HK-2 (cell line): Measurements from ENCODE around the gene EEF1G.
"Not testable (repeated sequence)": the region's sequence is repeated elsewhere in the genome, so short reads cannot be mapped to it uniquely, and the experiment has no call there.

Experiments used
- DNase-seq: peaks from one replicate; pipeline ENCODE4 v3.0.0-alpha.2; 2018; ENCODE audit not compliant: unreplicated experiment

EEF1G gene

GRCh38 chr11:62577046-62577714 lies 3.5 kb upstream of the EEF1G start:
- no peak for DNase-seq

GRCh38 chr11:62575837-62576236 lies 2.1 kb upstream of the EEF1G start:
- no peak for DNase-seq

GRCh38 chr11:62575156-62575555 lies 1.5 kb upstream of the EEF1G start:
- no peak for DNase-seq

DNA sequence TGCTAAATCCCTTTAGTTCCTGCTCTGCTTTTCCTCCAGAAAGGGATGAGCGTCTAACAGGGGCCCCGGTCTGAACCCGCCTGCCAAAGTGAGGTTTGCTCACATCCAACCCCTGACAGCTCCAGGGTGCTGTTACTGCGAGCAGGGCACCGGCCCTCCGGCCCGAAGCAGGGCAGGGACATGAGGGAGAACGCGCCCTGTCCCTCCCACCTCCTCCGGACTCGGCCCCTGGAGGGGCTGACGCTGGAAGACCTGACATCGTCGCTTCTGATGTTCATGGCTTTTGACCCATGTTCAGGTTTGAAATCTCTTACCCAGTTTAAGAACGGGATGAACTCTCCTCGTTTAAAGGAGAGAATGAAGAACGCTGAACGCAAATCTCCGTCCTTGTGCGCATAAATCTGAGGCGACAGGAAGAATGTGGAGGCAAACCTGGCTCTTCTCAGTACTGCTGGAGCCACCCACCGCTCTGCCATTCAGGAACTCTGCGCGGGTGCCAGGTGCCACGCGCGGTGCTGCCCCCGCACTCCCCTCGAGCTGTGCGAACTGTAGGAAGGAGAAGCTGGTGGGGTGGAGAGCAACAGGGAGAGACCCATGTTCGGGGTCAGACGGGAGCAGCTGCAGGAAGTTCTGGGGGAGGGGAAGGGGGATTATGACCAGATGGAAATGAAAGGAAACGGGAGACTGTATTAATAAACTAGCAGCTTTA lies 826 bp upstream of the EEF1G start:
- DNase-seq: no peak

GRCh38 chr11:62573006-62573591 lies 592 bp downstream of the EEF1G start:
- DNase-seq: no peak

DNA sequence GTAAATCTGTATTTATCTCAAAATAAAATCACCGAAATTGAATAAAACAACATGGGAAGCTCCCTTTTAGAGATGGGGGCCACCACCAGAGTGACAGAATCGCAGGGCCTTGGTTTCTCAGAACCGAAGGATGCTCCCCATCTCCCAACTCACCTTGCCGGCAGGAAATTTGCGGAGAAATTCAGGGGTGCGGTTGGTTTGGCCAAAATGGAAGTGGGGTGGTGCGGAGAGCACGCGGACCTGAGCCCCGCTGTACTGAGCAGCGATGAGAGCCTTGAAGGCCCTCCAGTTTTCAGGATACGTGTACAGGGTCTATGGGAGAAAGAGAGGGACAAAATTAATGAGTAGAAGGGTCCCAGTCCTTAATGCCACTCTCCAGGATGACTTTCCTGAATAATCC lies 1.3 kb downstream of the EEF1G start:
- DNase-seq: no peak

DNA sequence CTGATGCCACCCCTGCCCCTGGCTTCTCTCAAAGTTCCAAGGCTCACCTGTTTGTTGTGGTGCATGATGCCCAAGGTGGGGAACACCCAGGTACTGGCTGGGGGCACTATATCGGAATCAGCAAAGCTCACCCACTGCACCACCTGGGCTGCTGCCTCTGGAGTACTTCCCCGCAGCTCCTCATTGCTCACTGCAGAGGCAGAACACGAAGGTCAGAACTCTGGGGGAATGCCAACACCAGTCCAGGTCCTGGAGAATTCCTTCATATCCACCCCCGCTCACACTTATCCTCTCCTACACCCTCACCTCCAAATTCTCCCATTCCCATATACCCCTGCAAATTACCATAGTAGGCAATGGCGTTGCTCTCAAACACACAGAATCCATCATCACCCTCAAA lies 2.2 kb downstream of the EEF1G start:
- DNase-seq: not testable (repeated sequence)

- not testable (repeated sequence) for DNase-seq
These were observed 2.8 kb downstream of the EEF1G start for GRCh38 chr11:62570903-62571302.

- DNase-seq: no peak
These were observed 4.1 kb downstream of the EEF1G start for GRCh38 chr11:62569611-62570010.

GRCh38 chr11:62567018-62567633 lies 6.6 kb downstream of the EEF1G start:
- DNase-seq: no peak

DNA sequence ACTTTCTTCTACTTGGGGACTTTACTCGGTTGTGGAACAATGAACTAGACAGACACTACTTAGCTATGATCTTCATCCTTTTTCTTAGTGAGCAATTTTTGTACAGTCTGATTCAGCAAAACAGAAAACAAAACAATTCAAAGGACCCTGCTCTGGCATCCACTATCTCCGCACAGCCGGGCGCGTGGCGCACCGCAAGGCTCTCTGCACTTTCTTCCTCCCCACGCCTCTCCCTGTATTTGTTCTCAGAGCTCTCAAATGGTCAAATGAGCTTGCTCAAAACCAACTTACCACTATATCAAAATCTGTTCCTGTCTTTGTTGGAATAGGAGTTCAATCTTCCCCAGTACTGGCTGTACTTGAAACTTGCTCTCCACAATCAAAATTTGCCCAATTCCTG lies 7.4 kb downstream of the EEF1G start:
- no peak for DNase-seq

DNA sequence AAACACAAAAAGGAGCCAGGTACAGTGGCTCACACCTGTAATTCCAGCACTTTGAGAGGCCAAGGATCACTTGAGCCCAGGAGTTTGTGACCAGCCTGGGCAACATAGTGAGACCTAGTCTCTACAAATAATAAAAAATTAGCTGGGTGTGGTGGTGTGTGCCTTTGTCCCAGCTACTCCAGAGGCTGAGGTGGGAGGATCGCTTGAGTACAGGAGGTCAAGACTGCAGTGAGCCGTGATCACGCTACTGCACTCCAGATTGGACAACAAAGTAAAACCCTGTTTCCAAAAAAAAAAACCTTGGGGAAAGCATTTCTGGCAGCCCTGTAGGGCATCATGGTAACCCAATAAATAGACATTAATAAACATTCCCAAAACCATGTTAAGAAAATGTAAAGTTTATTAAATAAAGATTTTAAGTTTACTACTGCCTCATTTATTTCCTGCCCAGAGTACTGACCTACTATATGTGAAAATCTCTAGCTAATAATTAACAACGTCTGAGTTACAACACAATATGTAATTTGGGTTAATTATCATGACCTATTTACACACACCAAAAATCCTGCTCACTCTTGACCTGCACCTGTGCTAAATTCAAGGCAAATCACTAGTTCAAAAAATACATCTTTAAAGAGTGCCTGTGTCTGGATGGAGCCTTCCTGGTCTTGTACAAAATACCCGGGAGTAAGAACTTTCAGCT lies 8.4 kb downstream of the EEF1G start:
- no peak for DNase-seq

DNA sequence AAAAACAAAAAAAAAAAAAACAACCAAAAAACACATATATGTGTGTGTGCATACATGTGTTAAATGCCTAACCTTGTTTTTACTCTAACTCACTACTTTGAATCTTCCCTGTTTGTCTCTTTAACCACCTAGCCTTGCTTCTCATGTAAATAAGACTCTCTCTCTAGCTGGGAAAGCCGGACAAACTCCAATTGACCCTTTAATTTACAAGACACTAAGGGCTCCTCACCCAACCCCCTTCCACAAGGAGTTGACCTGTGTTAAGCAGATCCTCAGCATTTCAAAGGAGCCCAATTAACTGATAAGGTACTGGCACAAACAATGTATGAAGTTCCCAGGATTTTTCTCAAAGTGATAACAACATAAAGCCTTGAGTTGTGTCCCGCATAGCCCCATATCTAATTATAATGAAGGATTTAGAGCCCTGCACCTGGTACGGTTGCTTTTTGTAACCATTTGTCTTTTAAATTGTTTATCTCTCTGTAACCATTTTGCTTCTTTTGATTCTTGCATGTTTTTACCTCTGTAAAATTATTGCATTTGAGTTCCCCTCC lies 11.9 kb downstream of the EEF1G start:
- not testable (repeated sequence) for DNase-seq

GRCh38 chr11:62560566-62561103 lies 13.1 kb downstream of the EEF1G start:
- DNase-seq: peak; percentile 85

DNA sequence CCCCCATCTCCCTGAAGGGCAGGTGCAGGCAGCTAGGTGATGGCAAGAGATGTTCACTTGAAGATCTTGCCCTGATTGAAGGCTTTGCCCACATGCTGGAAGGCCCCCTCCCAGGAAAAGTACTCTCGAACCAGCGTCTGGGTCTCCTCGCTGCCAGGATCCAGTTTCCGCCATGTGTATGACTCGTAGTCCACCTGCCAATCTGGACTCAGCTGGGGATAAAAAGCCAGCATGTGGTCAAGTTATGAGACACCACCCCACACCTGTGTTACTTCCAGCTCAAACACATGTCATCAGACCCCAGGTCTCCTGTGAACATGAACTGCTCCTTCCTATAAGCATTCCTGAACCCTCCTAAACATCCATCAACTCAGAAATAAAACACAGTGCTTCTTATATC lies 14.1 kb downstream of the EEF1G start:
- not testable (repeated sequence) for DNase-seq

GRCh38 chr11:62559204-62559603 lies 14.5 kb downstream of the EEF1G start:
- DNase-seq: no peak

DNA sequence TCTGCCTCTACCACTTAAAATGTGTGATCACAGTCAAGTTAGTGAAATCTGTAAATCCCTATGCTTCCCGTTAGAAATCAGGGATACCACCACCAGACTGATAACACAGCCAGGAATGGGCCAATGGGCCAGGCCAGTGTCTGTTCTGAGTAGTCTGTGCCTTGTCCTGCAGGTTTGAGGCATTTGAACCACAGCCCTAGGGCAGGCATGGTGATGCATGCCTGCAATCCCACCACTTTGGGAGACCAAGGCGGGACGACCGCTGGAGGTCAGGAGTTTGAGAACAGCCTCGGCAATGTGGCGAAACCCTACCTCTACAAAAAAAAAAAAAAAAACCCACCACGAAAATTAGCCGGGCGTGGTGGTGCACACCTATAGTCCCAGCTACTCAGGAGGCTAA lies 15.0 kb downstream of the EEF1G start:
- DNase-seq: no peak

DNA sequence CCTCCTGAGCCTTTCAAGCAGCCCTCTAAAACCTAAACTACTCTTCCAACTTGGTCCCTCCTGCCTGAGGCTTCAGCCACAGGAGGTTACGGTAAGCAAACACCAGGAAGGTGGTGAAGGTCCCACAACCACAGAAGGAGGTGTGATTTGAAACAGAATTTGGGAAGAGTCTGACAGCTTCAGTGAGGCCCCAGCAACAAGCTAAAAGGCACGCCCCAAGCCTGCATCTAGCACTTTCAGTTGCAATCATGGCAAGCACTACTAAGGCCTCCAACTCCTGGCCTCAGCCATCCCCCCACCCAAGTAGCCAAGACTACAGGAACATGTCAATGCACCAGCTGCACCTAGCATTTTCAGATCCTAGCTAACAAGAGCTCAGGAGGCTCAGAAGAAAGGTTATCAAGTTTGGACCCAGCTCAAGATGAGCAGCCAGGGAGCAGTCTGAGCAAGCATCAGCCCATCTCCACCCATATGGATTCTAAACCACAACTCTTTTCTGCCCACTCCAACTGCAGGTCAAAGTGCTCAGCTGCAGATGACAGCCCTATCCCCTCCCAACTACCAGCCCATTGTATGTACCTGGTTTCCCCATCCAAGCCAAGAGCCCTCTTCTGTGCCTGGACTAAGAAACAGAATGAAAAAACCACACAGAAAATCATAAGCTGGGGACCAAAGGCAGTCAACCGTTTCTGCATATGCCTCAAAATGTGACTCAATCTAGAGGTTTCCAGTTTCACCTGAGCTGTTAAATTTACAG lies 16.6 kb downstream of the EEF1G start:
- DNase-seq: peak; percentile 37

- peak; percentile 90 for DNase-seq
These were observed 17.4 kb downstream of the EEF1G start for GRCh38 chr11:62556108-62556874.
